ENCODE measurements around the gene NRCAM.

GRCh38 chr7:108124820-108125219 is 331.4 kb downstream of the NRCAM start:
- TF ChIP-seq, protein P1, sequence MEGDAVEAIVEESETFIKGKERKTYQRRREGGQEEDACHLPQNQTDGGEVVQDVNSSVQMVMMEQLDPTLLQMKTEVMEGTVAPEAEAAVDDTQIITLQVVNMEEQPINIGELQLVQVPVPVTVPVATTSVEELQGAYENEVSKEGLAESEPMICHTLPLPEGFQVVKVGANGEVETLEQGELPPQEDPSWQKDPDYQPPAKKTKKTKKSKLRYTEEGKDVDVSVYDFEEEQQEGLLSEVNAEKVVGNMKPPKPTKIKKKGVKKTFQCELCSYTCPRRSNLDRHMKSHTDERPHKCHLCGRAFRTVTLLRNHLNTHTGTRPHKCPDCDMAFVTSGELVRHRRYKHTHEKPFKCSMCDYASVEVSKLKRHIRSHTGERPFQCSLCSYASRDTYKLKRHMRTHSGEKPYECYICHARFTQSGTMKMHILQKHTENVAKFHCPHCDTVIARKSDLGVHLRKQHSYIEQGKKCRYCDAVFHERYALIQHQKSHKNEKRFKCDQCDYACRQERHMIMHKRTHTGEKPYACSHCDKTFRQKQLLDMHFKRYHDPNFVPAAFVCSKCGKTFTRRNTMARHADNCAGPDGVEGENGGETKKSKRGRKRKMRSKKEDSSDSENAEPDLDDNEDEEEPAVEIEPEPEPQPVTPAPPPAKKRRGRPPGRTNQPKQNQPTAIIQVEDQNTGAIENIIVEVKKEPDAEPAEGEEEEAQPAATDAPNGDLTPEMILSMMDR (IDR thresholded peaks at IDR 0.05): no peak
- no peak for TF ChIP-seq ZSCAN18 (CRISPR knock-in tag; IDR thresholded peaks at IDR 0.05)
- no peak for TF ChIP-seq ETV6 (CRISPR knock-in tag; IDR thresholded peaks at IDR 0.05)
- TF ChIP-seq, protein P2, sequence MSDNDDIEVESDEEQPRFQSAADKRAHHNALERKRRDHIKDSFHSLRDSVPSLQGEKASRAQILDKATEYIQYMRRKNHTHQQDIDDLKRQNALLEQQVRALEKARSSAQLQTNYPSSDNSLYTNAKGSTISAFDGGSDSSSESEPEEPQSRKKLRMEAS (CRISPR knock-in tag; IDR thresholded peaks at IDR 0.05): no peak
- TF ChIP-seq NFYB (CRISPR knock-in tag; conservative IDR thresholded peaks at IDR 0.05; ENCODE audit: low read depth): no peak
- TF ChIP-seq ATF6 (CRISPR knock-in tag; IDR thresholded peaks at IDR 0.05): no peak
- TF ChIP-seq, protein P3, sequence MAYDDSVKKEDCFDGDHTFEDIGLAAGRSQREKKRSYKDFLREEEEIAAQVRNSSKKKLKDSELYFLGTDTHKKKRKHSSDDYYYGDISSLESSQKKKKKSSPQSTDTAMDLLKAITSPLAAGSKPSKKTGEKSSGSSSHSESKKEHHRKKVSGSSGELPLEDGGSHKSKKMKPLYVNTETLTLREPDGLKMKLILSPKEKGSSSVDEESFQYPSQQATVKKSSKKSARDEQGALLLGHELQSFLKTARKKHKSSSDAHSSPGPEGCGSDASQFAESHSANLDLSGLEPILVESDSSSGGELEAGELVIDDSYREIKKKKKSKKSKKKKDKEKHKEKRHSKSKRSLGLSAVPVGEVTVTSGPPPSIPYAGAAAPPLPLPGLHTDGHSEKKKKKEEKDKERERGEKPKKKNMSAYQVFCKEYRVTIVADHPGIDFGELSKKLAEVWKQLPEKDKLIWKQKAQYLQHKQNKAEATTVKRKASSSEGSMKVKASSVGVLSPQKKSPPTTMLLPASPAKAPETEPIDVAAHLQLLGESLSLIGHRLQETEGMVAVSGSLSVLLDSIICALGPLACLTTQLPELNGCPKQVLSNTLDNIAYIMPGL (CRISPR knock-in tag; IDR thresholded peaks at IDR 0.05): no peak
- TF ChIP-seq ZNF263 (CRISPR knock-in tag; IDR thresholded peaks at IDR 0.05; ENCODE audit: low read depth): no peak
- TF ChIP-seq NFE2L1 (CRISPR knock-in tag; IDR thresholded peaks at IDR 0.05): no peak
- TF ChIP-seq, protein P4, sequence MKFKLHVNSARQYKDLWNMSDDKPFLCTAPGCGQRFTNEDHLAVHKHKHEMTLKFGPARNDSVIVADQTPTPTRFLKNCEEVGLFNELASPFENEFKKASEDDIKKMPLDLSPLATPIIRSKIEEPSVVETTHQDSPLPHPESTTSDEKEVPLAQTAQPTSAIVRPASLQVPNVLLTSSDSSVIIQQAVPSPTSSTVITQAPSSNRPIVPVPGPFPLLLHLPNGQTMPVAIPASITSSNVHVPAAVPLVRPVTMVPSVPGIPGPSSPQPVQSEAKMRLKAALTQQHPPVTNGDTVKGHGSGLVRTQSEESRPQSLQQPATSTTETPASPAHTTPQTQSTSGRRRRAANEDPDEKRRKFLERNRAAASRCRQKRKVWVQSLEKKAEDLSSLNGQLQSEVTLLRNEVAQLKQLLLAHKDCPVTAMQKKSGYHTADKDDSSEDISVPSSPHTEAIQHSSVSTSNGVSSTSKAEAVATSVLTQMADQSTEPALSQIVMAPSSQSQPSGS (CRISPR knock-in tag; IDR thresholded peaks at IDR 0.05; ENCODE audit: borderline replicate concordance, low read depth): no peak
- no peak for TF ChIP-seq SMAD3 (CRISPR knock-in tag; IDR thresholded peaks at IDR 0.05; ENCODE audit: borderline replicate concordance)
